Activated T-cell treated with anti-CD3 and anti-CD28 coated beads, Interleukin-2, amount 50 U/mL, for 24 hours (primary cell): Measurements from ENCODE around the gene ACSS2.
"Not testable (repeated sequence)": the region's sequence is repeated elsewhere in the genome, so short reads cannot be mapped to it uniquely, and the experiment has no call there.

Experiments
- DNase-seq: peaks from one replicate; pipeline ENCODE4 v3.0.0-alpha.2; 2020
- H3K27ac Mint-ChIP-seq: 2 replicates; pipeline ENCODE4 v1.8.0; 2020; ENCODE audit warnings: mild to moderate bottlenecking, mixed read lengths
- H3K27me3 Mint-ChIP-seq: 2 replicates; pipeline ENCODE4 v1.8.0; 2020; ENCODE audit warnings: mixed read lengths
- H3K36me3 Mint-ChIP-seq: 2 replicates; pipeline ENCODE4 v1.8.0; 2020; ENCODE audit warnings: low read depth, mixed read lengths
- H3K4me1 Mint-ChIP-seq: 2 replicates; pipeline ENCODE4 v1.8.0; 2020; ENCODE audit warnings: low read depth, mixed read lengths
- H3K4me3 Mint-ChIP-seq: 2 replicates; pipeline ENCODE4 v1.8.0; 2020; ENCODE audit warnings: mild to moderate bottlenecking, moderate library complexity, mixed read lengths
- H3K9me3 Mint-ChIP-seq: 2 replicates; pipeline ENCODE4 v1.8.0; 2020; ENCODE audit warnings: mixed read lengths

ACSS2 gene

DNA sequence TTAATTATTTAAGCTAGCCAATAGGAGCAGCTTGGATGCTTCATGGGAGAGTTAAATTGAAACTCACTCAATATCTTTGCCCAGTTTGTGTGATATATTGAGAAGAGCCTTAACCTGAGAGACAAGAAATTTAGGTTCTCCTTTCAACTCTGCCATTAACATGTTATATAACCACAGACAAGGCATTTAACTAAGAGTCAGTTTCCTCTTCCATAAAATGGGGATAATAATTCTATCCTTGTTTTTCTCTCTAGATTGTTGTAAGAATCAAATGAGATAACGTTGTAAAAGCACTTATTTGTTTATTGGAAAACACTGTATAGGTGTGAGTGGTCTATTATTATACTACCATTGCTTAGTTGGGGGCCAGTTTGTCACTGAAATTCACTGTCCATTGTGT is 7.8 kb downstream of the ACSS2 start:
- Mint-ChIP-seq H3K4me3 (no peak overlapping the region), H3K9me3 (no peaks in the 10 kb centered on the region), H3K36me3 (peaks cover 21% of the 10 kb centered on the region), H3K4me1 (peaks cover 16% of the 10 kb centered on the region), H3K27ac (no peak overlapping the region), H3K27me3 (no peaks in the 10 kb centered on the region)
- DNase-seq, result no peak

DNA sequence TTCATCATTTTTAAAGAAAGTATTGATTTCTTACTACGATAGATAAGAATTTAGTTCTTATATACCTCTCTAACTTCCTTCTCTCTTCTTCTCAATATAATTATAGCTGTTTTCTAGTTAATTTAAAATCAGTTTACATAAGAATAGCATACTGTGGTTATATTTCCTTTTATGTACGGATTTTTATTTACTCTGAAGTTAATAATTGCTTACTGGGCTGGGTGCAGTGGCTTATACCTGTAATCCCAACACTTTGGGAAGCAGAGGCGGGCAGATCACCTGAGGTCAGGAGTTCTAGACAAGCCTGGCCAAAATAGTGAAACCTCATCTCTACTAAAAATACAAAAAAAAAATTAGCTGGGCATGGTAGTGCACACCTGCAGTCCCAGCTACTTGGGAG is 9.7 kb downstream of the ACSS2 start:
- Mint-ChIP-seq H3K36me3 (peaks cover 21% of the 10 kb centered on the region), H3K4me3 (no peak overlapping the region)

DNA sequence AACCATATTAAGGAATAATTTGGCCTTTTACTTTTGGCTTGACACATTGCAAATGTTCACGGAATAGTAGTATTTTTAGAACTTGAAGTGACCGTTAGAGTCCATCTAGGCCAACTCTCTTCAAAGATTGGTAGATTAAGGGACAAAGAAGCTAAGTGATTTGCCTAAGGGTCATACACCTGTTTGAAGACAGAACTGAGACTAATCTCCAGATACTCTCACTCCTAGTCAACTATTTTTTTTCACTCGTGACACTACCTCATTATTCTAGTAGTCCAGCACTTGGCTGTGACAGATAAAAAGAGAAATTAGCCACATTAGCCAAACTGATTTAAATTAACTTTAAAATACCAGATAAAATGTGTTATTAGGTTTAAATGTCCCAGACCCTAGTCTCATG is 10.6 kb downstream of the ACSS2 start:
- Mint-ChIP-seq H3K4me3 (no peak overlapping the region), H3K36me3 (peaks cover 21% of the 10 kb centered on the region), H3K27ac (no peak overlapping the region), H3K27me3 (no peaks in the 10 kb centered on the region), H3K4me1 (peaks cover 41% of the 10 kb centered on the region), H3K9me3 (no peaks in the 10 kb centered on the region)
- DNase-seq, result no peak

More for the DNA sequence above, 9.7 kb downstream of the ACSS2 start:
- H3K27me3 Mint-ChIP-seq, result no peaks in the 10 kb centered on the region
- no peak overlapping the region for H3K27ac Mint-ChIP-seq
- DNase-seq, result no peak
- peaks cover 32% of the 10 kb centered on the region for H3K4me1 Mint-ChIP-seq
- no peaks in the 10 kb centered on the region for H3K9me3 Mint-ChIP-seq

DNA sequence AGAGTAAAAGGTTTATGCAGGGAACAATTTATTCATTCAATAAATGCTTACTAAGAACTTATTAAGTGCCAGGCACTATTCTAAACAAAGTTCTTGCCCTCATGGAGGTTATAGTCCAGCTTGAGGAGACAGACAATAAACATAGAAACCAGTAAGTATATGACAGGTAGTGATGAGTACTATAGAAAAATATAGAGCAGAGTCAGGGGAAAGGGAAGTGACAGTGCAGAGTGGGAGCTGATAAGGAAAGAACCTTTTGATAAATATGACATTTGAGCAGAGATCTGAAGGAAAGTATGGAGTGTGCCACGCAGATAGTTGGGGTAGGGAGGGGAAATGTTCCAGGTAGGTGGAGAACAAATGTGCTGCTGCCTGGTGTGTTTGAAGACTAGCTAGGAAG is 12.1 kb downstream of the ACSS2 start:
- H3K27ac Mint-ChIP-seq, result peak overlapping the region; percentile 18
- H3K4me3 Mint-ChIP-seq, result no peak overlapping the region
- DNase-seq, result no peak
- no peaks in the 10 kb centered on the region for H3K9me3 Mint-ChIP-seq
- H3K36me3 Mint-ChIP-seq, result peaks cover 11% of the 10 kb centered on the region
- no peaks in the 10 kb centered on the region for H3K27me3 Mint-ChIP-seq
- H3K4me1 Mint-ChIP-seq, result peaks cover 42% of the 10 kb centered on the region

DNA sequence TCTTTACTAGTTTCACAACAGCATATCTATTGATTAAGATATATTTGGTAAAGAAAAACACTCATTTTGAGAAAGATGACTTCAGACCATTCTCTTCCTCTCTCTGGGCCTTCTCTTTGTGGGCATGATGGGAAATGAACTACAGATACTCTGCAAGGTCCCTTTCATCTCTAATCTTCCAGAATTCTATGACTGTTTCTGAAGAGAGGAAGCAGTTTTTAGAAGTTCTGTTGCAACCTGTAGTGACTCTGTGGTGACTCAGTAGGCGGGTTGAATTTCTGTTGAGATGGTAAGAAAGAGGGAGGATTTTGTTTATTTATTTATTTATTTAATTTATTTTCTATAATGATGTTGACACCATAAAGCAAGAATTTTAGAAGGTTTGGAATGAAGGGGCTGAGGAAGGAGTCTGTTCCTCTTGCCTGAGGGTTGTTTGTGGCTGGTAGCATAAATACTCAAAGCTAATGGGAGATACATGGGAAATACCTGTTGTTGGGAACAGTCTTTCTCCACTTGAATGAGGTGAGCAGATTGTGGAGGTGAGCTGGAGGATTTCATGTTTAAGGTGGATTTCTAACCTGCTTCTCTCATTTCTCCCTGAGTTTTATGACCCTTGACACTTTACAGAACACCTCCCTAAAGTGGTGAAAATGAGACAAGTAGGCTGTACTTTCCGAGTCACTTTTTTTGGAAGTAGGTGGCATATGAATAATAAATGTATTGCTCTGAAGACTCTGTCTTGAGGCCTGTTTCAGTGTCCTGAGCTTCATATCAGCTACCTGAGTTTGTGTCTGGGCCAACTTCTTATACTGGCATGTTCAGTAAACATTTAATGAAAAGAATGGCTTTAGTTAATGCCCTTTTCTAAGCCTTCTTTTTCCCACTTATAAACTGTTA is 15.0 kb downstream of the ACSS2 start:
- Mint-ChIP-seq H3K27me3 (no peaks in the 10 kb centered on the region), H3K9me3 (no peaks in the 10 kb centered on the region), H3K36me3 (no peaks in the 10 kb centered on the region), H3K4me1 (peaks cover 41% of the 10 kb centered on the region), H3K27ac (peak overlapping the region; percentile 90), H3K4me3 (peak overlapping the region; percentile 28)
- DNase-seq, result no peak

DNA sequence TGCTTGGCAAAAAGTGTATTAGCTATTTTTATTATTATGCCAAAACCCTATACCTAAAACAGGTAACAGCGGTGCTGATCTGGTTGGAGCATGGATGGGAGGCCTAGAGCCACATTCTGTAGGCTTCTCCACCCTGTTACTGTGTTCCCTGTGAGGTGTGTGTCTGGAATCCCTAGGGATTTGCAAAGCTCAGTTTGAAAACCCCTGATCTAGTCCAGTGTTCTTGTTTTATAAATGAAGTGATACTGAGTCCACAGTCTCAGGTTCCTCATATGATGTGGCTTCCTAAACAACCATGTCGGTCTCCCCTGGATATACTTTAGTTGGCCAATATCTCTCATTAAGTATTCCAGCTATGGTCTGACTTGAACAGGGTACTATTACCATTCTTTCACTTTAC is 16.3 kb downstream of the ACSS2 start:
- Mint-ChIP-seq H3K27ac (peak overlapping the region; percentile 90), H3K4me3 (peak overlapping the region; percentile 11), H3K4me1 (peaks cover 41% of the 10 kb centered on the region), H3K36me3 (no peaks in the 10 kb centered on the region), H3K9me3 (no peaks in the 10 kb centered on the region), H3K27me3 (no peaks in the 10 kb centered on the region)
- DNase-seq, result no peak

DNA sequence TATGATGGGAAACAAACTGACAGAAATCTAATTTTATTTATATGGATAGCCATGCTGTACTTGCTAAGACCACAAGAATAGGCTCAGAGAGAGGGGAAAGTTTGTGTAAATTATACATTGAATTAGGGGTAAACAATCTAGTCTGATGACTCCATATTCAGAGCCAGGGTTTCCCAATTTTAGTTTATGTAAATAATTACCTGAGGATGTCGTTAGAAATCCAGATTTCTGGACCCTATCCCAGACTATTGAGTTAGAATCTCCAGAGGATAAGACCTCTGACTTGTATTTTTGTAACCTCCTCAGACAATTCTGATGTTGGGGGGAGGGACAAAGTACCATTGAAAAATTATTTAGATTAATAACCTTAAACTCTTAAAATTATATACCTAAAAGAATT is 18.3 kb downstream of the ACSS2 start:
- Mint-ChIP-seq H3K36me3 (no peaks in the 10 kb centered on the region), H3K4me3 (no peak overlapping the region)

DNA sequence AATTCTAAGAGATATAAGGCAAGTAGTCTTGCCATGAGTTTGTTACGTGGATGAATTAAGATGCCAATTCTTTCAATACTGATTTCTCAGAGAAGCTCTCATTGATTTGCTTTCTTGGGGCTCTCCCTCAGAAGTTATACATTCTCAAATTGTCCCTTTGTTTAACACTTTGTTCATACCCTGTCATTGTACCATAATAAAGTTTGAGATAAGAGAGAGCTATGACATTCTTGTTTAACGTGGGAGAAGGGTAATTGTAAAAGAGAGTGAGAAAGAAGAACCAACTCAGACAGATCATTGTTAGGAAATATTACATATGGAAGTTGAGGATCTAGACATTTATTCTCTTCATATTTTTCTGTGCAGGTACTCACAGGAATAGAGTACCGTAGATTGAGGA is 19.1 kb downstream of the ACSS2 start:
- H3K27me3 Mint-ChIP-seq, result no peaks in the 10 kb centered on the region
- H3K4me3 Mint-ChIP-seq, result no peak overlapping the region
- no peaks in the 10 kb centered on the region for H3K9me3 Mint-ChIP-seq
- H3K36me3 Mint-ChIP-seq, result no peaks in the 10 kb centered on the region
- DNase-seq, result no peak
- H3K4me1 Mint-ChIP-seq, result peaks cover 27% of the 10 kb centered on the region
- no peak overlapping the region for H3K27ac Mint-ChIP-seq

More for the DNA sequence above, 18.3 kb downstream of the ACSS2 start:
- Mint-ChIP-seq H3K27ac (no peak overlapping the region), H3K4me1 (peaks cover 34% of the 10 kb centered on the region), H3K27me3 (no peaks in the 10 kb centered on the region), H3K9me3 (no peaks in the 10 kb centered on the region)
- no peak for DNase-seq

DNA sequence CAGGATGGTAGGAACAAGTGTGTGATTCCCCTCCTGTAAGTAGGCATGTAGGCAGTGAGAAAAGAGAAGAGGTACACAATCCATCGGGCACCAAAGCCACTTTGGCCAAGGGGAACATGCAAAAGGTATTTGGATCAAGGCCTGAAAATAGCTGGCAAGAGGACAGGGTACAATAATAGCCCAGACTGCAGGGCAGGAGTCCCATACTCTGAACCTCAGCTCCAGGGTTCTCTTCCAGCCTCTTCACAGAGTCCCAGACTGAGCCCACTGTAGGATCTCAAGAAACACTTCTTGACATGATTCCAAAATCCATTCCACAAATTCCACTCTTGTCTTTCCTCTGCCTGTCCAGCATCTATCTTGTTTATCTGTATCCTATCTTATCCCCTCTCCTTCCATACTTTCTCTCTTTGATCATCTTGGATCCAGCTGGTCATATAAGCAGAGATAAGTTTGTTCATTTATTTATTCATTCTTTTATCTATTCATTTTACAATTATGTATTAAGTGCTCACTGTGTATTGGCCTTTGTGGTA is 19.7 kb downstream of the ACSS2 start:
- no peak for DNase-seq
- Mint-ChIP-seq H3K4me1 (peaks cover 20% of the 10 kb centered on the region), H3K9me3 (no peaks in the 10 kb centered on the region), H3K4me3 (no peak overlapping the region), H3K36me3 (no peaks in the 10 kb centered on the region), H3K27ac (no peak overlapping the region), H3K27me3 (no peaks in the 10 kb centered on the region)

DNA sequence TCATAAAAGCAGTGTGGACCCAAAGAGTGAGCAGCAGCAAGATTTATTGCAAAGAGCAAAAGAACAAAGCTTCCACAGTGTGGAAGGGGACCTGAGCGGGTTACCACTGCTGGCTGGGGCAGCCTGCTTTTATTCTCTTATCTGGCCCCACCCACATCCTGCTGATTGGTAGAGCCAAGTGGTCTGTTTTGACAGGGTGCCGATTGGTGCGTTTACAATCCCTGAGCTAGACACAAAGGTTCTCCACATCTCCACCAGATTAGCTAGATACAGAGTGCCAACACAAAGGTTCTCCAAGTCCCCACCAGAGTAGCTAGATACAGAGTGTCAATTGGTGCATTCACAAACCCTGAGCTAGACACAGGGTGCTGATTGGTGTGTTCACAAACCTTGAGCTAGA is 21.7 kb downstream of the ACSS2 start:
- H3K9me3 Mint-ChIP-seq, H3K4me1 Mint-ChIP-seq, DNase-seq, H3K27ac Mint-ChIP-seq, H3K36me3 Mint-ChIP-seq, H3K27me3 Mint-ChIP-seq, H3K4me3 Mint-ChIP-seq: not testable (repeated sequence)

DNA sequence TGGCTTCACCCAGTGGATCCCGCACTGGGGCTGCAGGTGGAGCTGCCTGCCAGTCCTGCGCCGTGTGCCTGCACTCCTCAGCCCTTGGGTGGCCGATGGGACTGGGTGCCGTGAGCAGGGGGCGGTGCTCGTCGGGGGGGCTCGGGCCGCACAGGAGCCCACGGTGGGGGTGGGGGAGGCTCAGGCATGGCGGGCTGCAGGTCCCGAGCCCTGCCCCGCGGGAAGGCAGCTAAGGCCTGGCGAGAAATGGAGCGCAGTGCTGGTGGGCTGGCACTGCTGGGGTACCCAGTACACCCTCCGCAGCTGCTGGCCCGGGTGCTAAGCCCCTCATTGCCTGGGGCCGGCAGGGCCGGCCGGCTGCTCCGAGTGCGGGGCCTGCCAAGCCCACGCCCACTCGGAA is 22.3 kb downstream of the ACSS2 start:
- H3K27ac Mint-ChIP-seq, result not testable (repeated sequence)

DNA sequence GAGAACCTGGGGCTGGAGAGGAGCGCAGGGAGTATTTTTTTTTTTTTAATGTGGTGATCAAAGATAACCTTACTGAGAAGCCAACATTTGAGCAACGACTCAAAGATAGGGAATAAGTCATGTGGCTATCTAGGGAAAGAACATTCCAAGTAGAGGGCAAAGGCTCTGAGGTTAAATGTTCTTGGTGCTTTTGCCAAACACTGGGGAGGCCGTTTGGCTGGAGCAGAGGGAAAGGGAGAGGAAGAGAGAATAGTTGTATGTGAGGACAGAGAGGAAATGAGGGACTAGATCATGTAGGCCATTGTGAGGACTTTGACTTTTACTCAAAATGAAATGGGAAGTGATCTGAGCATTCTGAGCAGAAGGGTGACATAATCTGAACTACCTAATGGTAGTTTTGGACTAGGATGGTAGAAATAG is 27.8 kb downstream of the ACSS2 start:
- DNase-seq, result no peak

More for the DNA sequence above, 22.3 kb downstream of the ACSS2 start:
- not testable (repeated sequence) for H3K9me3 Mint-ChIP-seq, H3K27me3 Mint-ChIP-seq, H3K4me1 Mint-ChIP-seq, DNase-seq, H3K36me3 Mint-ChIP-seq, H3K4me3 Mint-ChIP-seq

DNA sequence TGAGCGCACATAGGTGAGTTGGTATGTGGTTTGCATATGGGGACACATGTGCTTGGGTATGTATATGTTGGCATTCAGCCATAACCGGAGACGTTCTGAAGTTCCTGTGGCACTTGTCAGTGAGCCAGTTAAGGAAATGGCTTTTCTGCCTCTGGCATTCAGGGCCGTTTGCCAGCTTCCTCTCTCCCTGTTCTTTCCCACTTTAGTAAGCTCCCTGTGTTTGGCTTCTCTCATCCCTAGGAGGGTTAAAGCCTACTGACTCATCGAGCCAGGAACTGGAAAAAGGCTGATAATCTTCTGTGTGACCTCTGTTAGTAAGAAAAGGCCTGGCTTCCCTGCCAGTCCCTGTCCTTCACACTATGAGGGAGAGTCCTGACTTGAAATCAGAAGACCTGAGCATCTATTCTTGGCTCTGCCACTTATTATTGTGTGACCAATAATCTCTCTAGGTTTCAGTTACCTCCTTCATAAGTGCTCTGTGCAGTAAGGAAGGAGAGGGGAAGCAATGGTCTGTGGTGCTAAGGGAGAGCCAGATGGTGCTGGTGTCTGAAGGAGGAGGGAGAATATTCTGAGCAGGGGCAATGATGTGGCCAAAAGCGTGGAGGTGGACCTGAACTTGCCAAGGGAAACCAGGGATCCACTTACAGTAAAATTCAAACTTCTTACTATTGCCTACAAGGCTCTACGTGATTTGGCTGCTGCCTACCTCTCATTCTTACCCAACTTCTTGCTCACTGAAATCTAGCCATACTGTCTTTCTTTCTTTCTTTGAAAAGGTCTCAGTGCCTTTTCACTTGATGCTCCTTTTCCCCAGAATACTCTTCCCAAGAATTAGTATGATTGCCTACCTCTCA is 31.4 kb downstream of the ACSS2 start:
- Mint-ChIP-seq H3K4me3 (no peak overlapping the region), H3K27me3 (no peaks in the 10 kb centered on the region), H3K36me3 (no peaks in the 10 kb centered on the region), H3K9me3 (no peaks in the 10 kb centered on the region), H3K4me1 (peaks cover 7% of the 10 kb centered on the region), H3K27ac (peak overlapping the region; percentile 22)
- DNase-seq, result no peak

More for the DNA sequence above, 27.8 kb downstream of the ACSS2 start:
- Mint-ChIP-seq H3K4me3 (no peak overlapping the region), H3K27me3 (no peaks in the 10 kb centered on the region), H3K9me3 (no peaks in the 10 kb centered on the region), H3K27ac (no peak overlapping the region), H3K4me1 (peaks cover 7% of the 10 kb centered on the region), H3K36me3 (no peaks in the 10 kb centered on the region)

DNA sequence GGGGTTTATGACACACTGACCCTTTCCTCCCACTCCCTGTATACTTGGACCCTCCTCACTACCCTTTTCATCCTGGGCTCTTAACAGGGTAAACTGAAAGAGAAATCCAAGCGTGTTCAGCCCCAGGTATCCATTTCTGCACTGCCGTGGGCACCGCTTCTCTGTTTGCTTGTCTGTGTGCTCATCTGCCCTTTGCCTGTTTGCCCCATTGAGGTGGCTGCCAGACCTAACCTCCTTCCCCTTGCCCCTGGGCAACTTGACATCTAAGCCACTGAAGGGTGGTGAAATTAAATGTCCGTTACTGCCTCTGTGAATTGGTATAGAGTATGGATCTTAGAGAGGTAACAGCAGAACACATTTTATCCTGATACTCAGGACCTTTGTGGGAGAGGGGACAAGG is 38.7 kb downstream of the ACSS2 start:
- peaks cover 2% of the 10 kb centered on the region for H3K36me3 Mint-ChIP-seq
- H3K9me3 Mint-ChIP-seq, result no peaks in the 10 kb centered on the region
- H3K27me3 Mint-ChIP-seq, result no peaks in the 10 kb centered on the region
- no peak overlapping the region for H3K27ac Mint-ChIP-seq
- peaks cover 27% of the 10 kb centered on the region for H3K4me1 Mint-ChIP-seq
- DNase-seq, result no peak
- no peak overlapping the region for H3K4me3 Mint-ChIP-seq
